Endothelial cell of umbilical vein (primary cell): ENCODE results near the gene HTRA2. TPM values are rescaled to one million over a fixed set of nuclear protein-coding genes. Genes with fewer than 3 reads are reported as not detected.

ENCODE experiments used
- BruUV-seq: library from RNA; stranded (reverse); fragments of 400-500 nt; replicated peaks from 2 replicates; lab custom pipeline; 2021; lab: Mats Ljungman, UMichigan
- CTCF ChIA-PET: fragments of 300-600, 350-600 bp; sonication (Branson Sonifier 250); formaldehyde crosslinking; loops from one replicate; lab custom pipeline; 2021; ENCODE audit warnings: antibody characterized with exemption, inconsistent platforms; lab: Charles Lee
- POLR2A ChIA-PET: fragments of 300-600, 350-600 bp; sonication (Branson Sonifier 250); formaldehyde crosslinking; loops from one replicate; lab custom pipeline; 2021; ENCODE audit warnings: antibody characterized with exemption, inconsistent platforms; lab: Charles Lee
- DNase-seq: peaks from one replicate; pipeline ENCODE4 v3.0.0-alpha.2; 2011; ENCODE audit warnings: low read depth, low spot score
- FAIRE-seq: peaks from 2 replicates; lab custom pipeline; 2011; peaks lifted over from hg19 to GRCh38; lab: Jason Lieb, UNC
- H2AFZ ChIP-seq: 2 replicates; pipeline ENCODE4 v1.6.0; 2012; ENCODE audit warnings: low read depth, low read length, control low read depth, inconsistent platforms
- H3K27ac ChIP-seq: 2 replicates; pipeline ENCODE4 v1.5.1; 2011; ENCODE audit warnings: low read depth, mild to moderate bottlenecking, control low read depth, low read length, moderate library complexity; ENCODE audit not compliant: insufficient read depth
- H3K27me3 ChIP-seq, 2 experiments: 2 replicates each; pipeline versions ENCODE4 v1.6.0 to v1.6.1; 2011; ENCODE audit warnings: low read length in 2 of 2, mixed read lengths in 1 of 2; ENCODE audit not compliant: control insufficient read depth in 2 of 2, insufficient read depth in 2 of 2
- H3K36me3 ChIP-seq, 2 experiments: 2 replicates in 1 of 2; 3 replicates in 1 of 2; pipeline ENCODE4 v1.5.1; 2011; ENCODE audit warnings: low read length in 2 of 2, mild to moderate bottlenecking in 1 of 2, moderate library complexity in 1 of 2; ENCODE audit not compliant: control insufficient read depth in 2 of 2, insufficient read depth in 2 of 2; ENCODE audit errors: extremely low read depth in 1 of 2
- H3K4me1 ChIP-seq: 3 replicates; pipeline ENCODE4 v1.5.1; 2011; ENCODE audit warnings: mild to moderate bottlenecking, low read length; ENCODE audit not compliant: control insufficient read depth, insufficient read depth; ENCODE audit errors: extremely low read depth
- H3K4me2 ChIP-seq: 2 replicates; pipeline ENCODE4 v1.6.1; 2011; ENCODE audit warnings: low read length, control low read depth, mixed read lengths; ENCODE audit not compliant: insufficient read depth
- H3K4me3 ChIP-seq, 3 experiments: fragments of 200-600 bp in 1 of 3; sonication (generic), shearing (Covaris generic) in 1 of 3; replicated peaks in 1 of 3; 2 replicates each; pipeline ENCODE4 v1.5.1; 2011 to 2016; ENCODE audit warnings: control low read depth in 3 of 3, low read length in 3 of 3, mild to moderate bottlenecking in 2 of 3, inconsistent platforms in 1 of 3, low read depth in 1 of 3, moderate library complexity in 1 of 3; ENCODE audit not compliant: insufficient read depth in 1 of 3
- H3K79me2 ChIP-seq: 2 replicates; pipeline ENCODE4 v1.6.0; 2012; ENCODE audit warnings: low read length, inconsistent platforms; ENCODE audit not compliant: control insufficient read depth, insufficient read depth
- H3K9ac ChIP-seq: replicated peaks from 2 replicates; pipeline ENCODE3; 2011; ENCODE audit warnings: low read length, control low read depth; ENCODE audit not compliant: insufficient read depth; ENCODE audit errors: extremely low read depth
- H3K9me1 ChIP-seq: replicated peaks from 3 replicates; pipeline ENCODE4 v1.6.0; 2011; ENCODE audit warnings: mild to moderate bottlenecking, low read length; ENCODE audit not compliant: control insufficient read depth, insufficient read depth; ENCODE audit errors: extremely low read depth
- H3K9me3 ChIP-seq: replicated peaks from 2 replicates; pipeline ENCODE4 v1.5.1; 2012; ENCODE audit warnings: low read length, inconsistent platforms; ENCODE audit not compliant: control insufficient read depth, insufficient read depth
- H4K20me1 ChIP-seq: replicated peaks from 2 replicates; pipeline ENCODE3; 2011; ENCODE audit warnings: mild to moderate bottlenecking, low read length; ENCODE audit not compliant: control insufficient read depth, insufficient read depth; ENCODE audit errors: extremely low read depth
- CTCF ChIP-seq, 2 donors: IDR thresholded peaks; 1 replicate in 1 of 2; 2 replicates in 1 of 2; pipeline ENCODE4 v1.5.1; 2011; ENCODE audit warnings: low read length in 2 of 2, mild to moderate bottlenecking in 2 of 2, moderate library complexity in 2 of 2, control low read depth in 1 of 2, inconsistent platforms in 1 of 2, low read depth in 1 of 2; ENCODE audit not compliant: insufficient read depth in 1 of 2; ENCODE audit errors: extremely low read depth in 1 of 2
- FOS ChIP-seq: IDR thresholded peaks from 2 replicates; pipeline ENCODE4 v1.6.1; 2011; ENCODE audit warnings: mild to moderate bottlenecking, low read length, moderate library complexity, borderline replicate concordance; ENCODE audit not compliant: insufficient read depth
- MAX ChIP-seq: IDR thresholded peaks from 2 replicates; pipeline ENCODE4 v1.6.1; 2011; ENCODE audit not compliant: insufficient read depth, insufficient read length
- MYC ChIP-seq: IDR thresholded peaks from one replicate; pipeline ENCODE4 v1.6.1; 2011; ENCODE audit warnings: mild to moderate bottlenecking, low read depth, low read length
- dilution Hi-C: fragments of 300-500 bp; cut with MboI; formaldehyde crosslinking; loops from one replicate; pipeline ENCODE4 v1.15.0; 2019; ENCODE audit warnings: low sequenced_read_pairs; ENCODE audit not compliant: extremely low pct_ligation_motif_present
- intact Hi-C: fragments of 100-400 bp; cut with micrococcal nuclease; formaldehyde crosslinking; loops from one replicate; pipeline ENCODE4 v1.10.0; 2022
- polyA plus RNA-seq, 4 experiments: library from polyadenylated mRNA; depleted of rRNA in 3 of 4; stranded (reverse) in 3 of 4; unstranded in 1 of 4; fragments of >200 nt; gene quantifications; 2 replicates each; pipeline versions ENCODE4 v1.2.1 to v1.2.3, GENCODE V29; 2011 to 2012; ENCODE audit warnings: missing spikeins in 1 of 4
- total RNA-seq: library from RNA; stranded (reverse); gene quantifications from 2 replicates; pipeline ENCODE4 v1.2.3, GENCODE V29; 2021

HTRA2 gene
- total and polyA plus RNA-seq, 2 donors (not counting 3 experiments of a cell fraction or from before 2014, with no cell fraction given) = 34.3 to 54.1 TPM

- peak; percentile 63 for TF ChIP-seq FOS
- TF ChIP-seq CTCF (IDR thresholded peaks at IDR 0.05; ENCODE audit: extremely low read depth in 1 of 2, insufficient read depth in 1 of 2, low read depth in 1 of 2, low read length in 2 of 2) = no peak
- no peak for TF ChIP-seq MAX
- no peaks in the 10 kb centered on the region for H3K79me2 ChIP-seq
- intact Hi-C loops = no loop called here
- no peaks in the 10 kb centered on the region for H3K9me1 ChIP-seq
- peaks cover 3 to 14% of the 10 kb centered on the region in 2 experiments for H3K27me3 ChIP-seq
- no peaks in the 10 kb centered on the region for H3K36me3 ChIP-seq
- no peaks in the 10 kb centered on the region for H3K9me3 ChIP-seq
- peaks cover 5% of the 10 kb centered on the region for H3K4me1 ChIP-seq
- peak; percentile 70 for FAIRE-seq
- DNase-seq = no peak
- H2AFZ ChIP-seq = peak overlapping the region; percentile 68
- dilution Hi-C loops = no loop called here
- no peak overlapping the region for H3K9ac ChIP-seq
- CTCF ChIA-PET = interaction anchor here (2.1 kb wide), 1 partner anchor 25 kb away, joined by 6 read pairs; no protein-coding TSS in a partner anchor
- POLR2A ChIA-PET = no interaction called here
- no peak overlapping the region for H3K4me3 ChIP-seq
- no TSS peak for BruUV-seq
- H4K20me1 ChIP-seq = no peaks in the 10 kb centered on the region
- no peak overlapping the region for H3K4me2 ChIP-seq
- no peak overlapping the region for H3K27ac ChIP-seq
These were observed 32.5 kb downstream of the HTRA2 start for GRCh38 chr2:74562126-74562775.

- TF ChIP-seq MAX (no peak), FOS (no peak), MYC (no peak)
- ChIA-PET CTCF (interaction anchor here (1.4 kb wide), 1 partner anchor 19 kb away, joined by 3 read pairs; no protein-coding TSS in a partner anchor), POLR2A (no interaction called here)
- no peak overlapping the region for H3K27ac ChIP-seq
- H4K20me1 ChIP-seq = no peaks in the 10 kb centered on the region
- H3K9ac ChIP-seq = no peak overlapping the region
- no peaks in the 10 kb centered on the region for H3K9me1 ChIP-seq
- BruUV-seq = no TSS peak
- H3K4me2 ChIP-seq = no peak overlapping the region
- no peaks in the 10 kb centered on the region for H3K9me3 ChIP-seq
- intact Hi-C loops (no loop called here), dilution Hi-C loops (no loop called here)
- no peak for DNase-seq
- H2AFZ ChIP-seq = no peak overlapping the region
- no peak overlapping the region for H3K4me3 ChIP-seq
- FAIRE-seq = no peak
- peaks cover 5% of the 10 kb centered on the region for H3K4me1 ChIP-seq
- no peaks in the 10 kb centered on the region for H3K36me3 ChIP-seq
- H3K79me2 ChIP-seq = no peaks in the 10 kb centered on the region
- H3K27me3 ChIP-seq = peaks cover 16 to 24% of the 10 kb centered on the region in 2 experiments
These were observed 34.5 kb downstream of the HTRA2 start for GRCh38 chr2:74564222-74564621.
